GM23338 (cell line): ENCODE data around the gene OOSP3. TPM values are rescaled to one million over a fixed set of nuclear protein-coding genes. Genes with fewer than 3 reads are reported as not detected.
A peak's percentile ranks its signal among the peaks of the same experiment; 100 is the strongest.

Experiments used
- ATAC-seq: fragments of 200-7000 bp; cut with Tn5 transposase; 3 replicates; pipeline ENCODE4 v1.9.1; 2020
- DNase-seq: peaks from one replicate; pipeline ENCODE4 v3.0.0-alpha.2; 2015; ENCODE audit warnings: low spot score
- H2AFZ ChIP-seq: fragments of 200-600 bp; sonication (generic); 2 replicates; pipeline ENCODE4 v1.8.0; 2016; ENCODE audit warnings: antibody characterized with exemption, mild to moderate bottlenecking, moderate library complexity
- H3F3A ChIP-seq: fragments of 200-600 bp; sonication (generic); replicated peaks from 2 replicates; pipeline ENCODE4 v1.8.0; 2017; ENCODE audit warnings: antibody characterized with exemption, mixed run types, low read depth
- H3K27ac ChIP-seq: fragments of 200-600 bp; sonication (generic); 2 replicates; pipeline ENCODE4 v1.6.1; 2016; ENCODE audit warnings: low read depth
- H3K27me3 ChIP-seq: fragments of 200-600 bp; sonication (generic); 2 replicates; pipeline ENCODE4 v1.8.0; 2016; ENCODE audit warnings: mild to moderate bottlenecking, mixed run types, moderate library complexity; ENCODE audit not compliant: insufficient read depth
- H3K36me3 ChIP-seq: fragments of 200-600 bp; sonication (generic); 2 replicates; pipeline ENCODE4 v1.8.0; 2016; ENCODE audit warnings: mild to moderate bottlenecking; ENCODE audit not compliant: insufficient read depth
- H3K4me1 ChIP-seq: fragments of 200-600 bp; sonication (generic); 2 replicates; pipeline ENCODE4 v1.8.0; 2016; ENCODE audit warnings: mild to moderate bottlenecking, moderate library complexity; ENCODE audit not compliant: insufficient read depth
- H3K4me2 ChIP-seq: fragments of 200-600 bp; sonication (generic); 2 replicates; pipeline ENCODE4 v1.7.1; 2017; ENCODE audit warnings: mixed run types
- H3K4me3 ChIP-seq: fragments of 200-600 bp; sonication (generic); 2 replicates; pipeline ENCODE4 v1.6.1; 2016; ENCODE audit warnings: mixed run types
- H3K79me2 ChIP-seq: fragments of 200-600 bp; sonication (generic); replicated peaks from 2 replicates; pipeline ENCODE4 v1.8.0; 2017; ENCODE audit warnings: mild to moderate bottlenecking; ENCODE audit not compliant: insufficient read depth
- H3K9me2 ChIP-seq: fragments of 200-600 bp; sonication (generic); 2 replicates; pipeline ENCODE4 v1.8.0; 2017; ENCODE audit not compliant: insufficient read depth
- H4K20me1 ChIP-seq: fragments of 200-600 bp; sonication (generic); replicated peaks from 2 replicates; pipeline ENCODE4 v1.8.0; 2017; ENCODE audit warnings: mild to moderate bottlenecking; ENCODE audit not compliant: insufficient read depth
- H3K27ac Mint-ChIP-seq: 2 replicates; pipeline ENCODE4 v1.8.0; 2020; ENCODE audit warnings: inconsistent platforms, mild to moderate bottlenecking, moderate library complexity, mixed read lengths
- H3K27me3 Mint-ChIP-seq: 3 replicates; pipeline ENCODE4 v1.8.0; 2022; ENCODE audit warnings: low read depth, mild to moderate bottlenecking, moderate library complexity, mixed read lengths, inconsistent platforms; ENCODE audit not compliant: insufficient read depth, poor library complexity
- H3K36me3 Mint-ChIP-seq: 3 replicates; pipeline ENCODE4 v1.8.0; 2021; ENCODE audit warnings: low read depth, mild to moderate bottlenecking, inconsistent platforms, moderate library complexity, mixed read lengths
- H3K4me1 Mint-ChIP-seq: 3 replicates; pipeline ENCODE4 v1.8.0; 2020; ENCODE audit warnings: mild to moderate bottlenecking, inconsistent platforms, mixed read lengths
- H3K4me3 Mint-ChIP-seq: 3 replicates; pipeline ENCODE4 v1.8.0; 2021; ENCODE audit warnings: moderate library complexity, mild to moderate bottlenecking, inconsistent platforms, mixed read lengths
- H3K9me3 Mint-ChIP-seq: 3 replicates; pipeline ENCODE4 v1.8.0; 2020; ENCODE audit warnings: moderate library complexity, mild to moderate bottlenecking, inconsistent platforms, mixed read lengths
- ETS1 ChIP-seq: IDR thresholded peaks from 2 replicates; pipeline ENCODE4 v1.6.1; 2016; ENCODE audit warnings: antibody characterized with exemption
- EZH2 ChIP-seq: fragments of 200-600 bp; sonication (generic); IDR thresholded peaks from one replicate; pipeline ENCODE4 v1.8.0; 2017; ENCODE audit warnings: antibody characterized with exemption, mild to moderate bottlenecking, low read depth; ENCODE audit not compliant: unreplicated experiment
- JUNB ChIP-seq: IDR thresholded peaks from one replicate; pipeline ENCODE4 v1.6.1; 2016; ENCODE audit warnings: antibody characterized with exemption; ENCODE audit not compliant: unreplicated experiment
- STAT1 ChIP-seq: IDR thresholded peaks from one replicate; pipeline ENCODE4 v1.6.1; 2016; ENCODE audit warnings: antibody characterized with exemption; ENCODE audit not compliant: unreplicated experiment
- ZNF331 ChIP-seq: fragments of 250-450 bp; sonication (Bioruptor Pico); IDR thresholded peaks from 2 replicates; pipeline ENCODE4 v1.5.0; 2020; ENCODE audit warnings: low read depth, mild to moderate bottlenecking, moderate library complexity
- polyA plus RNA-seq: library from polyadenylated mRNA; unstranded; fragments of >200 nt; fragmentation: Nextera tagmentation; extraction: Ambion mirVana; gene quantifications from 2 replicates; pipeline ENCODE4 v1.2.1, GENCODE V29; 2016
- total RNA-seq: library from RNA; depleted of rRNA; stranded (reverse); fragments of >200 nt; shearing (Covaris generic); gene quantifications from 2 replicates; pipeline ENCODE4 v1.2.3, GENCODE V29; 2014
- TF ChIP-seq, protein P1 (sequence below): IDR thresholded peaks from one replicate; pipeline ENCODE4 v1.6.1; 2018; ENCODE audit warnings: antibody characterized with exemption; ENCODE audit not compliant: unreplicated experiment
- TF ChIP-seq, protein P2 (sequence below), 2 experiments: fragments of 200-600 bp in 1 of 2; sonication (generic) in 1 of 2; conservative IDR thresholded peaks; 2 replicates each; pipeline versions ENCODE4 v1.5.1 to v1.6.1; 2016 to 2017; ENCODE audit warnings: antibody characterized with exemption in 2 of 2, low read depth in 2 of 2, mild to moderate bottlenecking in 2 of 2, moderate library complexity in 1 of 2

Gene OOSP3
- total and polyA plus RNA-seq, 2 experiments from 2014 or later = not detected

- no peak for ATAC-seq
- Histone ChIP-seq H3K9me2 (no peaks in the 10 kb centered on the region), H3K4me2 (no peak overlapping the region), H3K27me3 (no peaks in the 10 kb centered on the region), H3F3A (no peaks in the 10 kb centered on the region; the same call in 1 of the 2 replicates), H3K4me3 (no peak overlapping the region), H2AFZ (no peak overlapping the region), H3K27ac (no peak overlapping the region), H3K79me2 (no peaks in the 10 kb centered on the region), H3K36me3 (peaks cover 15% of the 10 kb centered on the region; the same call in 1 of the 2 replicates), H3K4me1 (no peaks in the 10 kb centered on the region), H4K20me1 (no peaks in the 10 kb centered on the region)
- H3K4me1 Mint-ChIP-seq = no peaks in the 10 kb centered on the region
- peaks cover 40% of the 10 kb centered on the region for H3K9me3 Mint-ChIP-seq
- no peak for TF ChIP-seq ZNF331 (CRISPR knock-in tag)
- TF ChIP-seq, protein P1, sequence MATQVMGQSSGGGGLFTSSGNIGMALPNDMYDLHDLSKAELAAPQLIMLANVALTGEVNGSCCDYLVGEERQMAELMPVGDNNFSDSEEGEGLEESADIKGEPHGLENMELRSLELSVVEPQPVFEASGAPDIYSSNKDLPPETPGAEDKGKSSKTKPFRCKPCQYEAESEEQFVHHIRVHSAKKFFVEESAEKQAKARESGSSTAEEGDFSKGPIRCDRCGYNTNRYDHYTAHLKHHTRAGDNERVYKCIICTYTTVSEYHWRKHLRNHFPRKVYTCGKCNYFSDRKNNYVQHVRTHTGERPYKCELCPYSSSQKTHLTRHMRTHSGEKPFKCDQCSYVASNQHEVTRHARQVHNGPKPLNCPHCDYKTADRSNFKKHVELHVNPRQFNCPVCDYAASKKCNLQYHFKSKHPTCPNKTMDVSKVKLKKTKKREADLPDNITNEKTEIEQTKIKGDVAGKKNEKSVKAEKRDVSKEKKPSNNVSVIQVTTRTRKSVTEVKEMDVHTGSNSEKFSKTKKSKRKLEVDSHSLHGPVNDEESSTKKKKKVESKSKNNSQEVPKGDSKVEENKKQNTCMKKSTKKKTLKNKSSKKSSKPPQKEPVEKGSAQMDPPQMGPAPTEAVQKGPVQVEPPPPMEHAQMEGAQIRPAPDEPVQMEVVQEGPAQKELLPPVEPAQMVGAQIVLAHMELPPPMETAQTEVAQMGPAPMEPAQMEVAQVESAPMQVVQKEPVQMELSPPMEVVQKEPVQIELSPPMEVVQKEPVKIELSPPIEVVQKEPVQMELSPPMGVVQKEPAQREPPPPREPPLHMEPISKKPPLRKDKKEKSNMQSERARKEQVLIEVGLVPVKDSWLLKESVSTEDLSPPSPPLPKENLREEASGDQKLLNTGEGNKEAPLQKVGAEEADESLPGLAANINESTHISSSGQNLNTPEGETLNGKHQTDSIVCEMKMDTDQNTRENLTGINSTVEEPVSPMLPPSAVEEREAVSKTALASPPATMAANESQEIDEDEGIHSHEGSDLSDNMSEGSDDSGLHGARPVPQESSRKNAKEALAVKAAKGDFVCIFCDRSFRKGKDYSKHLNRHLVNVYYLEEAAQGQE = no peak
- TF ChIP-seq, protein P2, sequence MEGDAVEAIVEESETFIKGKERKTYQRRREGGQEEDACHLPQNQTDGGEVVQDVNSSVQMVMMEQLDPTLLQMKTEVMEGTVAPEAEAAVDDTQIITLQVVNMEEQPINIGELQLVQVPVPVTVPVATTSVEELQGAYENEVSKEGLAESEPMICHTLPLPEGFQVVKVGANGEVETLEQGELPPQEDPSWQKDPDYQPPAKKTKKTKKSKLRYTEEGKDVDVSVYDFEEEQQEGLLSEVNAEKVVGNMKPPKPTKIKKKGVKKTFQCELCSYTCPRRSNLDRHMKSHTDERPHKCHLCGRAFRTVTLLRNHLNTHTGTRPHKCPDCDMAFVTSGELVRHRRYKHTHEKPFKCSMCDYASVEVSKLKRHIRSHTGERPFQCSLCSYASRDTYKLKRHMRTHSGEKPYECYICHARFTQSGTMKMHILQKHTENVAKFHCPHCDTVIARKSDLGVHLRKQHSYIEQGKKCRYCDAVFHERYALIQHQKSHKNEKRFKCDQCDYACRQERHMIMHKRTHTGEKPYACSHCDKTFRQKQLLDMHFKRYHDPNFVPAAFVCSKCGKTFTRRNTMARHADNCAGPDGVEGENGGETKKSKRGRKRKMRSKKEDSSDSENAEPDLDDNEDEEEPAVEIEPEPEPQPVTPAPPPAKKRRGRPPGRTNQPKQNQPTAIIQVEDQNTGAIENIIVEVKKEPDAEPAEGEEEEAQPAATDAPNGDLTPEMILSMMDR (conservative IDR thresholded peaks at IDR 0.05; ENCODE audit: low read depth in 2 of 2) = peak; percentile 71 to 88
- H3K27ac Mint-ChIP-seq = peak overlapping the region; percentile 44; the same call in 1 of the 2 replicates
- peak; percentile 75 for DNase-seq
- peaks cover 32% of the 10 kb centered on the region for H3K36me3 Mint-ChIP-seq
- H3K27me3 Mint-ChIP-seq = no peaks in the 10 kb centered on the region
- H3K4me3 Mint-ChIP-seq = no peak overlapping the region
Observed at GRCh38 chr11:59918987-59919589, 40.5 kb downstream of the OOSP3 start.

DNA sequence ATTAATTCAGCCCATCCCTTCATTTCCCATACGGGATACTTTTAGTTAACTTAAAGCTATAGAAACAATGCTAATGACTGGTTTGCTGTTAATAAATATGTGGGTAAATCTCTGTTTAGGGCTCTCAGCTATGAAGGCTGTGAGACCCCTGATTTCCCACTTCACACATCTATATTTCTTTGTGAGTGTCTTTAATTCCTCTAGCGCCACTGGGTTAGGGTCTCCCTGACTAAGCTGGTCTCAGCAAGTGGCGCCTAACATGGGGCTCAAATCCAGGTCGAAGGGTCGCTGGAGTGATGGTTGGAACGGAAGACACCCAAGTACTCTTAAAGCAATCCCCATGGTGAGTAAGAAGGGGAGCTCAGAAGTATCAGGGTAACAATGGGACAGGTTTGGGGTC is 45.2 kb downstream of the OOSP3 start:
- no peak for ATAC-seq
- Histone ChIP-seq H2AFZ (no peak overlapping the region), H3K79me2 (no peaks in the 10 kb centered on the region), H3K4me3 (no peak overlapping the region), H3K4me1 (no peaks in the 10 kb centered on the region), H3K9me2 (no peaks in the 10 kb centered on the region), H3K4me2 (no peak overlapping the region), H3F3A (no peaks in the 10 kb centered on the region; the same call in 1 of the 2 replicates), H3K36me3 (peaks cover 19% of the 10 kb centered on the region; the same call in 1 of the 2 replicates), H4K20me1 (no peaks in the 10 kb centered on the region), H3K27ac (no peak overlapping the region), H3K27me3 (no peaks in the 10 kb centered on the region)
- Mint-ChIP-seq H3K4me3 (no peak overlapping the region), H3K27me3 (no peaks in the 10 kb centered on the region), H3K9me3 (peaks cover 67% of the 10 kb centered on the region), H3K36me3 (peaks cover 52% of the 10 kb centered on the region), H3K27ac (no peak overlapping the region), H3K4me1 (no peaks in the 10 kb centered on the region)
- DNase-seq = peak; percentile 47
- TF ChIP-seq, protein P2 (conservative IDR thresholded peaks at IDR 0.05; ENCODE audit: low read depth in 2 of 2) = no peak
- TF ChIP-seq ZNF331 (CRISPR knock-in tag) = no peak
- TF ChIP-seq, protein P1 = no peak
- TF ChIP-seq STAT1 = no peak
- no peak for TF ChIP-seq ETS1
- TF ChIP-seq JUNB = no peak
- TF ChIP-seq EZH2 = no peak
